Type B pancreatic cell (in vitro differentiated cells): ENCODE results near the gene TOP2A. TPM values are rescaled to one million over a fixed set of nuclear protein-coding genes. Genes with fewer than 3 reads are reported as not detected.

Experiments used
- DNase-seq: peaks from one replicate; pipeline ENCODE4 v3.0.0; 2021; ENCODE audit warnings: mixed read lengths; ENCODE audit not compliant: unreplicated experiment; ENCODE audit errors: extremely low spot score
- H3K27ac Mint-ChIP-seq: 2 replicates; pipeline ENCODE4 v1.8.0; 2021; ENCODE audit warnings: mild to moderate bottlenecking, mixed read lengths
- H3K27me3 Mint-ChIP-seq: 2 replicates; pipeline ENCODE4 v1.8.0; 2021; ENCODE audit warnings: mixed read lengths
- H3K36me3 Mint-ChIP-seq: 2 replicates; pipeline ENCODE4 v1.8.0; 2021; ENCODE audit warnings: mixed read lengths
- H3K4me1 Mint-ChIP-seq: one replicate; pipeline ENCODE4 v1.8.0; 2021; ENCODE audit warnings: mixed read lengths; ENCODE audit not compliant: unreplicated experiment
- H3K4me3 Mint-ChIP-seq: 2 replicates; pipeline ENCODE4 v1.8.0; 2021; ENCODE audit warnings: mild to moderate bottlenecking, mixed read lengths
- H3K9me3 Mint-ChIP-seq: 2 replicates; pipeline ENCODE4 v1.8.0; 2021; ENCODE audit warnings: mixed read lengths
- total RNA-seq: library from RNA; stranded (reverse); gene quantifications from 2 replicates; pipeline ENCODE4 v1.2.1, GENCODE V29; 2021; ENCODE audit warnings: low replicate concordance
- TF ChIP-seq, protein P1 (sequence below): fragments of 200-600 bp; sonication (generic); conservative IDR thresholded peaks from 2 replicates; pipeline ENCODE4 v1.5.0; 2021; ENCODE audit warnings: antibody characterized with exemption, mild to moderate bottlenecking

Gene TOP2A
- total RNA-seq, 1 donor from 2014 or later: 248 TPM

DNA sequence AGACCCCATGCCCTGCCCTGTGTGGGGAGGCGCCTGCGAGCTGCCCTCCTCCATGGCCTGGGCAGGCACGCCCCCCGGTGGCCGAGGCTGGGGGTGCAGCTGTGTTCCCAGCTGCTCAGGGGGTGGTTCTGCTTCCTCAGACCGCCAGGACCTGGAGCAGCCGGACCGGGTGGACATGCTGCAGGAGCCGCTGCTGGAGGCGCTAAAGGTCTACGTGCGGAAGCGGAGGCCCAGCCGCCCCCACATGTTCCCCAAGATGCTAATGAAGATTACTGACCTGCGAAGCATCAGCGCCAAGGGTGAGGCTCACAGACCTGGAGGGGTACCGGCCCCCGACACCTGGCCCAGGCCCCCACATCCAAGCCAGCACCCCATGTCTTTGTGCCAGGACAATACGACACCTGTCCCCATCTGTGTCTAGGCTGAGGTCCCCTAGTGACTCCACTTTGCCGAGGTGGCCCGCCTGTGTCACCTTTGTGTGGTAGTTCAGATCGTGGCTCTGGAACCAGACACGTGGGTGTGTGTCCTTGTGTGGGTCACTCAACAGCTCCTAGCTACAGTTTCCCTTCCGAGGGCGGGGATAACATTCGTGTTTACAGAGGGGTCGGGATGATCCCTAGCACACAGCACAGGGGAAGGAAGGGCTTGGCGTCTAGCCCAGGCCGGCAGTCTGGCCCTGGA is 62.4 kb downstream of the TOP2A start:
- no peaks in the 10 kb centered on the region for H3K9me3 Mint-ChIP-seq
- H3K4me1 Mint-ChIP-seq: peaks cover 36% of the 10 kb centered on the region
- no peak overlapping the region for H3K4me3 Mint-ChIP-seq
- H3K36me3 Mint-ChIP-seq: peaks cover 10% of the 10 kb centered on the region
- TF ChIP-seq, protein P1, sequence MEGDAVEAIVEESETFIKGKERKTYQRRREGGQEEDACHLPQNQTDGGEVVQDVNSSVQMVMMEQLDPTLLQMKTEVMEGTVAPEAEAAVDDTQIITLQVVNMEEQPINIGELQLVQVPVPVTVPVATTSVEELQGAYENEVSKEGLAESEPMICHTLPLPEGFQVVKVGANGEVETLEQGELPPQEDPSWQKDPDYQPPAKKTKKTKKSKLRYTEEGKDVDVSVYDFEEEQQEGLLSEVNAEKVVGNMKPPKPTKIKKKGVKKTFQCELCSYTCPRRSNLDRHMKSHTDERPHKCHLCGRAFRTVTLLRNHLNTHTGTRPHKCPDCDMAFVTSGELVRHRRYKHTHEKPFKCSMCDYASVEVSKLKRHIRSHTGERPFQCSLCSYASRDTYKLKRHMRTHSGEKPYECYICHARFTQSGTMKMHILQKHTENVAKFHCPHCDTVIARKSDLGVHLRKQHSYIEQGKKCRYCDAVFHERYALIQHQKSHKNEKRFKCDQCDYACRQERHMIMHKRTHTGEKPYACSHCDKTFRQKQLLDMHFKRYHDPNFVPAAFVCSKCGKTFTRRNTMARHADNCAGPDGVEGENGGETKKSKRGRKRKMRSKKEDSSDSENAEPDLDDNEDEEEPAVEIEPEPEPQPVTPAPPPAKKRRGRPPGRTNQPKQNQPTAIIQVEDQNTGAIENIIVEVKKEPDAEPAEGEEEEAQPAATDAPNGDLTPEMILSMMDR: peak; percentile 98
- no peaks in the 10 kb centered on the region for H3K27me3 Mint-ChIP-seq
- H3K27ac Mint-ChIP-seq: no peak overlapping the region
- peak; percentile 92 for DNase-seq

DNA sequence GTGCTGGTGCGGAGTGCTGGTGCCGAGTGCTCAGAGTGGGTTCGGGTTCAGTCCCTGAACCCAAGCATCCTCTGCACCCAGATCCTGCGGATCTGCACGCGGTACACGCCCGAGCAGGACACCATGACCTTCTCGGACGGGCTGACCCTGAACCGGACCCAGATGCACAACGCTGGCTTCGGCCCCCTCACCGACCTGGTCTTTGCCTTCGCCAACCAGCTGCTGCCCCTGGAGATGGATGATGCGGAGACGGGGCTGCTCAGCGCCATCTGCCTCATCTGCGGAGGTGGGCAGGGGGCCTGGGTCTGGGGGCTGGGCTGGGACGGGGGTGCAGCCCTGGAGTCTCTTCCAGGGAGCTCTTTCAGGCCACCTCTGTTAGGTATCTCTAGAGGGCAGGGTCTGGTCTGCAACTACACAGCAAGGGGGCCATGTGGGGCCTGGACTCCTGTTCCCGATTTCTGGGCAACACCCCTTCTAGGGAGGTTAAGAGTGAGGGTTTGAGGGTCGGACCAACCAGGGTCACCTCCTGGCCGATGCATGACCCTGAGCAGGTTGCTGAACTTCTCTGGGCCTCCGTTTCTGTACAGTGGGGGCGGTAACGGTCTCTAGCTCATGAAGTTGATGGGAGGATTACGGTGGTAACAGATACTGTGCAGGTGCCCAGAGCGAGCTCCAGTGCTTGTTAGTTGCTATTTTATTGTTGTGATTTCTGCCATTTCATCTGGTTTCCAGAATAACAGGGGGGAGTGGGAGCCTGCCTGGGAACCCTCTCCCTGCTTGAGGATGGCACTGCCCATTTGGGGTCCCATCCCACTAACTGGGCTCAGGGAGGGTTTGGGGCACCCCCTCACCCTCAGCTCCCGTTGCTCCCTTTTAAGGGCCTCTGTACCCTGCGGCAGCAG is 63.2 kb downstream of the TOP2A start:
- DNase-seq: no peak
- Mint-ChIP-seq H3K36me3 (peaks cover 15% of the 10 kb centered on the region), H3K4me1 (peaks cover 44% of the 10 kb centered on the region), H3K9me3 (no peaks in the 10 kb centered on the region), H3K27ac (no peak overlapping the region), H3K27me3 (no peaks in the 10 kb centered on the region), H3K4me3 (no peak overlapping the region)
- TF ChIP-seq, protein P1: no peak

DNA sequence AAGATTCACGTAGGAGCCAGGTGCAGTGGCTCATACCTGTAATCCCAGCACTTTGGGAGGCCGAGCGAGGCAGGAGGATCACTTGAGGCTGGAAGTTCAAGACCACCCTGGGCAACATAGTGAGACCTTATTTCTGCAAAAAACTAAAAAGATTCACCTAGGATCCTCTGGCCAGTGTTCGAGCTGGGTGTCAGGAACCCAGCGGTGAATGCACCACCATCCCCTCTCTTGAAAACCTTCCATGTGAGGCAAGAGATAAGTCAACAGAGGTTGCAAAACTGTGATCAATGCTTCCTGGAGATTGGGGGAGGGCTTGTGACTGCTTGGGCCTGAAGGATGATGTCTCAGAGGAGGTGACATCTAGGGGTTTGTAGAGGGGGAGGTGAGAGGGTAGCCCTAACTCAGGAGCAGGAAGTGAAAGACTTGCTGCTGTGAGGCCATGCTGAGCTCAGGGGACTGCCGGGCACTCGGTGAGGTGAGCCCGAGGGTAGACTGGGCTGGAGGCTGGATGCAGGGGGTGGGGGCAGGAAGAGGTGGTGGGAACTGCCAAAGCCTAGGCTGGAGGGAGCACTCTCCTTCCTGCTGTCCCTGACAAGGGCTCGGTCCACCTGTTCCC is 64.8 kb downstream of the TOP2A start:
- Mint-ChIP-seq H3K9me3 (no peaks in the 10 kb centered on the region), H3K4me1 (peaks cover 53% of the 10 kb centered on the region), H3K27ac (peak overlapping the region; percentile 0), H3K27me3 (no peaks in the 10 kb centered on the region), H3K4me3 (peak overlapping the region; percentile 64), H3K36me3 (peaks cover 19% of the 10 kb centered on the region)
- TF ChIP-seq, protein P1: no peak
- no peak for DNase-seq

DNA sequence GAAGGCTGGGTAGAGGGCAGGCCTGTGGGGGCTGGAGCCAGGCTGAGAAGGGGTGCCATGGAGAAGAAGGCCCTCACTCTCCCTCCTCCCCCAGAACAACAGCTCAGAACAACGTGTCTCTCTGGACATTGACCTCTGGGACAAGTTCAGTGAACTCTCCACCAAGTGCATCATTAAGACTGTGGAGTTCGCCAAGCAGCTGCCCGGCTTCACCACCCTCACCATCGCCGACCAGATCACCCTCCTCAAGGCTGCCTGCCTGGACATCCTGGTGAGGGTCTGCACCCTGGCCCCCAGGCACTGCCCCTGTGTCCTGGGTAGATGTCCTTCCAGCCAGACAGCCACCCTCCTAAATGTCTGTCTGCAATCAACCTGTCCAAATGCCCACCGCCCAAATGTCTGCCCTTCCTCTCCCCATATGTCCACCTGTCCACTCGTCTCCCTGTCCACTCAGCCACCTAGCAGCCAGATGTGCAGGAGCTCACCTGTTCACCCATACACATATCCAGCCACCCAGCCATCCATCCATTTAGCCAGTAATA is 65.4 kb downstream of the TOP2A start:
- Mint-ChIP-seq H3K4me1 (peaks cover 59% of the 10 kb centered on the region), H3K27me3 (no peaks in the 10 kb centered on the region), H3K9me3 (no peaks in the 10 kb centered on the region), H3K27ac (peak overlapping the region; percentile 0), H3K4me3 (peak overlapping the region; percentile 64), H3K36me3 (peaks cover 19% of the 10 kb centered on the region)
- no peak for DNase-seq
- TF ChIP-seq, protein P1: no peak

DNA sequence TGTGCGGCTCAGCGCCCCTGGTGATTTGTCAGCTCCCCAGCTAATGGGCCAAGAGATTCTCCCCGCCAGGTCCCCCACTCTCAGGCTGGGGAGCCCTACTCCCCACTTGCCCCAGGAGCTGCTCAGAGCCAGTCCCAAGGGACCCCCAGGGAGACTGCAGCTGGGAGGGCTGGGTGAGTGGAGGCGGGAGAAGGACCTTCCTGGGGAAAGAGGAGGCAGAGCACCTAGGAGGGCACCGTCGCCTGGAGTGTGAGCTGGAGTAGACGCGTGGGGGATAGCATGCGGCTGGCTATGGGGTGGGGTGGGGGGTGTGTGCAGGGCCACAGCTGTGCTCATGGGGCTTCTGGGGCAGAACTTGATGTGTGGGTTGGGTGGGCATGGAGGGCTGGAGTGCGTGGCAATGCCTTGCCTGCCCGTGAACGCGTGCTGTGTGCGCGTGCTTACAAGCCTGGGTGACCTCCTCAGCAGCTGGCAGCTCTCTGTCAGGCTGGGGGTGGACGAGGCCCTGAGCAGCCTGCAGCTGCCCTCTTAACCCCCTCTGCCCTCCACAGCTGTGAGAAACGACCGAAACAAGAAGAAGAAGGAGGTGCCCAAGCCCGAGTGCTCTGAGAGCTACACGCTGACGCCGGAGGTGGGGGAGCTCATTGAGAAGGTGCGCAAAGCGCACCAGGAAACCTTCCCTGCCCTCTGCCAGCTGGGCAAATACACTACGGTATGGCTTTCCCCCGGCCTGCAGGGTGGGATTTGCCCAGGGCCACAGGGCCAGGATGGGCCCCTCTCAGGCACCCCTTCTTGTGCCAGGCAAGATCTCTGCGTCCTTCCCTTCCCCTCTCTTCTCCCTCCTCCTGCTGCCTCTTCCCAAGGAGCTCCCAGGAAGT is 66.1 kb downstream of the TOP2A start:
- H3K27me3 Mint-ChIP-seq: no peaks in the 10 kb centered on the region
- H3K27ac Mint-ChIP-seq: peak overlapping the region; percentile 88
- peaks cover 66% of the 10 kb centered on the region for H3K4me1 Mint-ChIP-seq
- peaks cover 19% of the 10 kb centered on the region for H3K36me3 Mint-ChIP-seq
- DNase-seq: no peak
- H3K9me3 Mint-ChIP-seq: no peaks in the 10 kb centered on the region
- peak overlapping the region; percentile 67 for H3K4me3 Mint-ChIP-seq
- TF ChIP-seq, protein P1: no peak
